ENCODE results near the gene AQP6. TPM values are rescaled to one million over a fixed set of nuclear protein-coding genes. Genes with fewer than 3 reads are reported as not detected.

AQP6 gene
- total RNA-seq, 1 donor from 2014 or later = 0.27 TPM

DNA sequence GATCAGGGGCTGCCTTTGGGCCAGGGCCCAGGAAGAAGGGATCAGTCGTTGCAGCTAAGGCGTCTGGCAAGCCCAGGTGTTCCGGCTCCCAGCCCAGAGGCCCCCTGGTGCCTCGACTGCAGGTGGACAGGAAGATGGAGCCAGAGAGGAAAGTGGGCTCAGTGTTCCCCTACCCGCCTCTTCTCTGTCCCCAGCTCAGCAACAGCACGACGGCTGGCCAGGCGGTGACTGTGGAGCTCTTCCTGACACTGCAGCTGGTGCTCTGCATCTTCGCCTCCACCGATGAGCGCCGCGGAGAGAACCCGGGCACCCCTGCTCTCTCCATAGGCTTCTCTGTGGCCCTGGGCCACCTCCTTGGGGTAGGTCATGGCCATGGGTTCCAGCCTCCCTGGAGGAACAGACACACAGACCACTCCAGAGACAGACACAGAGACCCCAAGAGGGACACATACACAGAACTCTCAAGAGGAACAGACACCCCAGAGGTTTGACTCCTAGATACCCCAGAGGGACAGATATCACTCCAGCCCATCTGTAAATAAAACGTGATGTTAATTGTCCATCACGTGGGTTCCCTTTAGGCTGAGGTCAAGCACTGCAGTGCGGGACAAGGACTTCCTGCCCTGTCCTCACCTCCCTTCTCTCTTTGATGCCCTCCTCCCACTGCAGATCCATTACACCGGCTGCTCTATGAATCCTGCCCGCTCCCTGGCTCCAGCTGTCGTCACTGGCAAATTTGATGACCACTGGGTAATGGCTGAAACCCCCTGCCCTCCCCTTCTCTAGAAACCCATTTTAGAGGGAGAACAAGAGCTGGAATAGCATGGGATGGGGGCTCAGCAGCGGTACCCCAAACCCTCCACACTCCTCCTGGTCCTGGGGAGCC, 18.5 kb upstream of the AQP6 start:
- no peak for DNase-seq (ENCODE audit: low spot score)
- intact Hi-C loops (cut with DNase I) = no loop called here
- ATAC-seq = no peak

DNA sequence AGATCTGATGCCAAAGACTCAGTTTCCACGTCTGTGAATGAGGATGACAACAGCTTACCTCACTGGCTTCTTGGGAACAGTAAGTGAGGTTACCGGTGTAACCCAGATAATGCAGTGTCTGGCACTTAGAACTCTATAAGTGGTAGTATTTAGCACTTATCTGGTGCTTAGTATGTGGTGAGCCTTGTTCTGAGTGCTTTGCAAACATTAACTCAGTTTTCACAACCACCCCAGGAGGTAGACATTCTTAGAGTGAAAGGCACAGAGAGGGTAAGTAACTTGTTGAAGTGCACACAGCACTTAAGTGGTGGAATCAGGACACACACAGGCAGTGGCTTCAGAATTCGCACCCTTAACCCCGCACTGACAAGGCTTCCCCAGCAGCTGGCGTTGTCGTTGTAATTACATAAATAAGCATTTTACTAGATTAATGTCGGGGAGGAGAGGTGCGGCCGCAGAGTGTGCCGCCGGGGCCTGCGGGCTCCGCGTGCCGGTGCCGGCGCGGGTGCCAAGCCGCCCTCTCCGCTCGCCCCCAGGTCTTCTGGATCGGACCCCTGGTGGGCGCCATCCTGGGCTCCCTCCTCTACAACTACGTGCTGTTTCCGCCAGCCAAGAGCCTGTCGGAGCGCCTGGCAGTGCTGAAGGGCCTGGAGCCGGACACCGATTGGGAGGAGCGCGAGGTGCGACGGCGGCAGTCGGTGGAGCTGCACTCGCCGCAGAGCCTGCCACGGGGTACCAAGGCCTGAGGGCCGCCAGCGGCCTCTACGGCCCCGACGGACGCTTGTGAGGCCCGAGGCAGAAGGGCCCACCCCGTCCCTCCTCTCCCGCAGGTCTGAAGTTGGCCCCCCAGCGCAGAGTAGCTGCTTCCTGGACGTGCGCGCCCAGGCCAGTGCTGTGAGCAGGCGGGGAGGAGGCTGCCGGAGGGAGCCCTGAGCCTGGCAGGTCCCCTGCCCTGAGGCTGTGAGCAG, 17.6 kb upstream of the AQP6 start:
- ATAC-seq = no peak
- intact Hi-C loops (cut with DNase I) = no loop called here
- no peak for DNase-seq (ENCODE audit: low spot score)

DNA sequence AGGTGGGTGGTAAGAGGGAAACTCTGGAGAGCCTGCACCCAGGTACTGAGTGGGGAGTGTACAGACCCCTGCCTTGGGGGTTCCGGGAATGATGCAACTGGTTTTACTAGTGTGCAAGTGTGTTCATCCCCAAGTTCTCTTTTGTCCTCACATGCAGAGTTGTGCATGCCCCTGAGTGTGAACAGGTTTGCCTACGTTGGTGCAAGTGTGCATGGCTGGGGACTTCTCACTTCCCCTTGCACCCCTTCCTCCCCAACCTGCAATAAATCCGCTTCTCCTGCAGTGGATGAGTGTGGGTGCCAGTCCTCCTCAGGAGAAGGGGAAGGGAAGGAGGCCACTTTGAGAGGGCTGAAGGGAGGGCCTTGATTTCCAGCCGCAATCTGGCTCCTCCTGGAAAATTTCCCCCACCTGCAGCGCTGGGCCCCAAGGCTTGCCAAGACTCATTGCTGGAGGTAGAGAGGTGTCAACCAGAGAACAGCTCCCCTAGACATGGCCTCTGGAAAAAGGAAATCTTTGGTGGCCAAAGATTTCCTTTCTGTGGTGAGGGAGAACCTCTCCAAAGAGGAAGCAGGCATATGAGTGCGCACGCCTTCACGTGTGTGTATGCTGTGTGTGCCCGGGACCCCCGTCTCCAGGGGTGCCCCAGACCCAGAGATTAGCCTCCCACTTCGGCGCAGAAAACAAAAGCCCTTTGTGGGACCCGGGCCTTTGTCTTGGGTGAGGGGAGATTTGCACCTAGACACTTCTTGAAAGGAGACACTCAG, 16.7 kb upstream of the AQP6 start:
- intact Hi-C loops (cut with DNase I) = no loop called here
- no peak for ATAC-seq
- DNase-seq (ENCODE audit: low spot score) = no peak

DNA sequence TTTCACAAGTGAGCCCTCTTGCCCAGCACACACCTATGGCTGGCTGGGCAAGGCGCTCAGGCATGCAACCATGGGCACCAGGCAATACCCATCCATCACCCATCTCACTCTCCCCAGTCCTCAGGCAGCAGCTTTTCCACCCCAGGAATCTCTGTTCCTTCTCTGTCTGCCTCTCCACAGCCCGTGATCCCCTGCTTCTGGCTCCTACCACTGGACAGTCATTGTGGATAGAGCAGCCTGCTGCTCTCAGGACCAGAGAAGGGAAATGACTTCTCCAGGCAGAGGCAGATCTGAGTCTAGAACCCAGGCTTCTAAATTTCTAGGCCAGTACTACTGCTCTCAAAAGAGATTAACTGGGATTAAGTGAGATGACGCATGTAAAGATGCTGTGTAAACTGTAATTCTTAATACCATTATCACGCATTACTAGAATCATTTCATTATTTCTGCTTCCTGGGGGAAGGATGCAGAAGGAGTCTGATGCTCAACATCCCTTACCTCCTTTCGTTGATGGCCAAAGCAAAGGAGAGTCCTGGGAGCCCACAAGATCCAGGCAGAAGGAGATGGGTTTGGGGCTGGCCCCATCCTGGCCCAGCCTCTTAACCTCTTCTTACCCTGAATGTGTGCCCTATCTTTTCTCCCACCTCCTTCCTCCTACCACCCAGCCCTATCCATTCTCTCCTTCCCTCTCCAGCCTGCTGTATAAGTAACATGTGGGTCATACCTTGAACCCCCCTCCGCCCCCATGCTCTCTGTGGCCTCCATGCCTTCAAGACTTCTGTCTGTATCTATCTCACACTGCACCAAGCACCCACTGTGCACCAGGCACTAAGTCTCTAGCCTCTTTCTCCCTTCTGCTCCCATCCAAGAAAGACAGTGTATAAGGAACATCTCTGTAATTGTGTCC, 15.8 kb upstream of the AQP6 start:
- no peak for DNase-seq (ENCODE audit: low spot score)

DNA sequence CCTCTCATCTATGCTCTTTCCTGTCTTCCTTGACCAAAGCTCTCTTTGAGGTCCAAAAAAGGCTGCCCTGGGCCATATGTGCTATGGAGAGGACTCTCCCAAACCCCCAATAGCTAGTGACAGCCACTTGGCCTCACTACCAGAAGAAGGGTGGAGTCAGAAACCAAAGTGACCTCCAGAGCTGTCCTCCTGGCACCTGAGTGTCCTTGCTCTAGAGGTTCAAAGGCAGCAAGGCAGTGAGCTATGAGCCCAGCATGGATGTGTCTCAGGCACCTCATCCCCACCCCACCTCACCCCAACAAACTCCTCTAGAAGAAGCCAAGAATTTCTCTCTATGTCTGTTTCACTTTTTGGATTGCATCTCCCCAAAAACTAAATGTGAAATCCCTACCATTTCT, 15.2 kb upstream of the AQP6 start:
- intact Hi-C loops (cut with DNase I) = no loop called here
- no peak for ATAC-seq
- DNase-seq (ENCODE audit: low spot score) = no peak

More for the DNA sequence above, 15.8 kb upstream of the AQP6 start:
- intact Hi-C loops (cut with DNase I) = no loop called here
- ATAC-seq = no peak

DNA sequence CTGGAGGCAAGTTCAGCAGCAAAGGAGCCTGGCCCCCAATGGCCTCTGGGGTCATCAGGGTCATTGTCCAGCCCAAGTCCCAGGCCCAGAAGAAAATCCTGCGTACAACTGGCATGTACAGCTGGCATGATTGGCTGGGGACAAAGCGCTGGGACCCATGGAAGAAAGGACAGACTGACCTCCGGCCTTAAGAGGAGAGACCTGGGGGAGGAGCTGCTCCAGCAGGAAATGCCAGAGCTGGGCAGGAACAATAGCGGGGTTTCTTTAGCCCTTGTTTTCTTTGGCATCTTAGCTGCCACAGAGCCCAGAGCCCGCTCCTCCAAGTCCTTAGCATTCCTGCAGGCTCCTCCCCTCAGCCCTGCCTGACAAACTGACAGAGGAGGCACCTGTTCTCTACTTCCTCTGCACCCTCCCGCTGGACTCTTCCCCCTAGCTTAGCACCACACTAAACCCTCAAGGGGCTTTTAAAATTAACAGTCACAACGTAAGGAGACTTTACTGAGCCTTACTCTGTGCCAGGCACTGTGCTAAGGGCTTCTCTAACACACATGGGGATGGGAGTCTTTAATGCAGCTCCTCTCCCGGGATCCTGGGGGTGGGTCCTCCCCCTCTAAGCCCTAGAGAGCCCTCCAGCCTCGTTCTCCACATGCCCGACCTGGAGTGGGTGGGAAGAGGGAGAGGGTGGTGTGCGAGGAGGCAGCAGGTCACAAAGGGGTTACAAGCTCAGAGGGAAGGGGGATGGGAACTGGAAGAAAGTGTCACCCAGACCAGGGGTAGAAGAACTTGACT, 12.9 kb upstream of the AQP6 start:
- intact Hi-C loops (cut with DNase I) = no loop called here
- DNase-seq (ENCODE audit: low spot score) = no peak
- ATAC-seq = no peak

DNA sequence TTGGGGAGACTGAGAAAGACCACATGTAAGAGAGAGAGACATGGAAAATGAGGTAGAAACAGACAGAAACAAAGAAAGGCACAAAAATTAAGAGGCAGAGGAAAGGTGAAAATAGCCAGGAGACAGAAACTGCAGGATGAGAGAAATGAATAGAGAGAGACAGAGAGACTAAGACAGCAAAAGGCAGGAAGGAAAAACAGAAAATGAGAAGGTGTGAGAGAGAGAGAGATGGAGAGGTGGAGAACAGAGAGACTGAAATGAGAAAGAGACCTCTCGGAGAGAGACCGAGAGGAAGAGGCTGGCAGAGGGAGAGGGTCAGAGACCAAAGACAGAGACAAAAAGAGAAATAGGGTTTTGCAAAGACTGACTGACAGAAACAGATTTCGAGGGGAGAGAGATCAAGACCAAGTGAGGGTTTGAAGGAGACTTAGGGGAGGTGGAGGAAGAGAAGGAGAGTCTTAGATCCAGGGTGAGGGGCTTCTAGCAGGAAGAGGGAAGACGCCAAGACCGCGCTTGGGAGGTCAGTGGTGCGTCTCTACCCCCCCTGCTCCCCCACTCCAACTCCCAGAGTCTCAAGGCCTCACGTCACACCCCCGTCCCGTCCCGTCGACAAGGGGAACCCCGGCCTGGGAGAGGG, 12.2 kb upstream of the AQP6 start:
- intact Hi-C loops (cut with DNase I) = no loop called here
- ATAC-seq (no peak), DNase-seq (ENCODE audit: low spot score) (no peak)

DNA sequence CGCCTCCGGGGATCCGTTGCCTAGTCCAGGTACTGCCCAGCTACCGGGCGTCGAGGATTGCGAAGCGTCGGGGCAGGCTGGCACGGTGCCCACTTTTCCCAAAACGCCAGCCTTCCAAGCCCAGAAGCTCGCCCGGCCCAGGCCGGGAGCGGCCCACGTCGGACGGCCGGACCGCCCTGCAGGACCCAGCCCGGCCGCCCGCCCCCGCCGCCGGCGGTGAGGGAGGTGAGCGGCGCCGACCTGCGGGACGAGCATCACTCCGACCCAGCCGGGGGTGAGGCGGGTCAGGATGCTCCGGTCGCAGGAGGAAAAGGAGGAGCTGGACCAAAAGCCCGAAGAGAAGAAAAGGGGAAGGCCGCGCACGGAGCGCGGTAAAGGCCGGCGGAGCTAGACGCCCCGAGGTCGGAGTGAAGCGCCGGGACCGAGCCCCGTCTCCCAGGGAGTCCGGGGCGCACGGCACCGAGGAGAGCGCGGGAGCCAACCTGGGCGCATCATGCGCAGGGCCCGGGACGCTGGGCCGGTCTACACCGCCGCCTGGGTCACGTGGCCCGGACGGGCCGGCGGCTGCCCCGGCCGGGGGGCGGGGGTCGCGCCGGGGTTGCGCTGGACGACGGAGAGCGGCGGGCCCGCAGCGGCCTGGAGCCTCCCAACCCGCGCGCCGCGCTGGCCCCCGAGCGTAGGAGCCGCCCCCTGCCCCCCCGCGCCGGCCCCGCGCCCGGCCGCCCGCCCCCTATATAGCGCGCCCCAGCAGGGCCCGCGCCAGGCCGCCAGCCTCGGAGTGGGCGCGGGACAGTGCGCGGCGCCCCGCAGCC, 11.4 kb upstream of the AQP6 start, which contains the start of gene AQP5:
Gene AQP5, plus strand, starts transcription at position 762 of the 812 bp plus-strand sequence. CDS start 146 bp downstream, outside the sequence.
- ATAC-seq (peak; percentile 13), DNase-seq (ENCODE audit: low spot score) (no peak)
- intact Hi-C loops (cut with DNase I) = no loop called here

DNA sequence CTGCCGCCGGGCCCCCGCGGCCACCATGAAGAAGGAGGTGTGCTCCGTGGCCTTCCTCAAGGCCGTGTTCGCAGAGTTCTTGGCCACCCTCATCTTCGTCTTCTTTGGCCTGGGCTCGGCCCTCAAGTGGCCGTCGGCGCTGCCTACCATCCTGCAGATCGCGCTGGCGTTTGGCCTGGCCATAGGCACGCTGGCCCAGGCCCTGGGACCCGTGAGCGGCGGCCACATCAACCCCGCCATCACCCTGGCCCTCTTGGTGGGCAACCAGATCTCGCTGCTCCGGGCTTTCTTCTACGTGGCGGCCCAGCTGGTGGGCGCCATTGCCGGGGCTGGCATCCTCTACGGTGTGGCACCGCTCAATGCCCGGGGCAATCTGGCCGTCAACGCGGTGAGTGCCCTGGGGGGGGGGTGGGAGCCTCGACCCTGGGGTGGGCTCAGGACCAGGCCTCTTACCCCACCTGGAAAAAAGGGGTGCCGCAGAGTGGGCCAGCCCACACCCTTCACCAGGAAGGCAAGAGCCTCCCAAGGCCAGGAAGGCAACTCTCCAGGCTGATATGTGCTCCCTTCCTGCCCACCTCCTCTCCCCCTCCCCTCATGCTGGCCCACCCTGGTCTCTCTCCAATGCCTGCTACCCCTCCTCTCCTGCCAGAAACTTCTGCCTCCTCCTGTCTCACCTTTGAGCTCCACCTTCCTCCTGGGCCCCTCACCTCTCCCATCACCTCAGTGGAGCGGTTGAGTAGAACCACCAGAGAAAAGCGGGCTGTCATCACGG, 10.6 kb upstream of the AQP6 start:
- intact Hi-C loops (cut with DNase I) = no loop called here

DNA sequence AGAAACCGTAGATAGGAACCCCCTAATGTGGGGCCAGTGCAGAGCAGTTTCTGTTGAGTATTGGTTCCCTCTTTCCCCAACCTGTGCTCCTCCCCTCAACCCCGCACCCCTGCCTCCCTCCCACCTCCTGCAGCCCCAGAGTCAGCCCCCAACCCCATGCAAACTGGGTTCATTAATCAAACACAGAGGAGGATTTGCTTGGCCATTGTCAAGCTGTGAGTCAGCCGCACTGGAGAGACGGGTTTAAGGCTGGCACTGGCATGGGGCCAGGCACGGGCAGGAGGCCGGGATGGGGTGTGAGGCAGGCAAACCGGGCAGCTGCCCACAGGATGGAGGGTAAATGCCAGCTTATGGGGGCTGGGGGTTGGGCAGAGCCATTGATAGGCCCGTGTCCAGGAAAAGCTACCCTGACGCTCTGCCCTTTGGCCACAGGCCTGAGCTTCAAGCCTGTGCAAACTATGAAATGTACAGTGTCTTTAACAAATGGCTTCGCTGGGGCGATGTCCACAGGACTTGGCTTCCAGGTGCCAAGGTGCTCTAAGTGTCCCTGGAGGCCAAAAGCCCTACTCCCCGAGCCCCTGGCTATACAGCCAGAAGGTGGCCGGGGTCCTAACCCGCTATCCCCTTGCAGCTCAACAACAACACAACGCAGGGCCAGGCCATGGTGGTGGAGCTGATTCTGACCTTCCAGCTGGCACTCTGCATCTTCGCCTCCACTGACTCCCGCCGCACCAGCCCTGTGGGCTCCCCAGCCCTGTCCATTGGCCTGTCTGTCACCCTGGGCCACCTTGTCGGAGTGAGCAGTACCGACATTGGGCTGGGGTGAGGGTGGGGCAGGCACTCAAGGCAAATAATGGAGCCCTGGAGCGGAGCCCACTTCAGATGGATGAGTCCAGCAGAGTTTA, 9.6 kb upstream of the AQP6 start:
- peak; percentile 72 for DNase-seq (ENCODE audit: low spot score)
- no peak for ATAC-seq
- intact Hi-C loops (cut with DNase I) = no loop called here

More for the DNA sequence above, 10.6 kb upstream of the AQP6 start:
- ATAC-seq (no peak), DNase-seq (ENCODE audit: low spot score) (no peak)

DNA sequence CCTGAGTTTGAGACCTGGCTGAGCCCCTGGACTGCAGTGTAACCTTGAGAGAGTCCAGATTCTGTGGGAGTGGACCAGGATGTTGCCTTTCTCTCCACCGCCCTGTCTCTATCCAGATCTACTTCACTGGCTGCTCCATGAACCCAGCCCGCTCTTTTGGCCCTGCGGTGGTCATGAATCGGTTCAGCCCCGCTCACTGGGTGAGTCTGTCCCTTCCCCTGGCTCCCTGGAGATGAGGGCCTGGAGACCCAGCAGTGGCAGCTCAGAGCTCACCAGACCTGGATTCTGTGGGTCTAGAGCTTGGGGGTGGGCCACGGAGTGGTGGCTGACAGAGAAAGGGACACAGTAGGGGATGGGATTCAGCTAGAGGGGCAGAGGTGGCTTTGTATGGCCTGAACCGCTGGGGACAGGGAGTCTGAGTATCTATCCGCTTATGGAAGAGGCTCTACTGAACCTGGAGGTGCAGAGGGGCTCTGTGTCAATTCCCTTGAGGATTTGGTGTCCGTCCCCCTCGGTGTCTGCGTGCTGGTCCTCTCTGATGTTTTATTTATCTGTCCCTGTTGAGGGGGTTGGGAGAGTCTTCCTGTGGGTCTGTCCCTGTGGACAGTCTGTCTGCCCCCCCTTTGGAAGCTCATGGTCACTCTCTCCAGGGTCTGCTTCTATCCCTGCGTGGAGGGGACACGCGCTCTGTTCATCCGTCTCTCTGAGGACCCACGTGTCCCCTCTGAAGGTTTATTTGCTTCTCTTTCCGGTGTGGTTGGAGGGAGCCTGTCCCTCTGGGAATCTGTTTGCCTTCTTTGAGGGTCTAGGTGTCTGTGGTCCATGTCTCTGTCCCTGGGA, 8.6 kb upstream of the AQP6 start:
- DNase-seq (ENCODE audit: low spot score) (no peak), ATAC-seq (no peak)
- intact Hi-C loops (cut with DNase I) = no loop called here

DNA sequence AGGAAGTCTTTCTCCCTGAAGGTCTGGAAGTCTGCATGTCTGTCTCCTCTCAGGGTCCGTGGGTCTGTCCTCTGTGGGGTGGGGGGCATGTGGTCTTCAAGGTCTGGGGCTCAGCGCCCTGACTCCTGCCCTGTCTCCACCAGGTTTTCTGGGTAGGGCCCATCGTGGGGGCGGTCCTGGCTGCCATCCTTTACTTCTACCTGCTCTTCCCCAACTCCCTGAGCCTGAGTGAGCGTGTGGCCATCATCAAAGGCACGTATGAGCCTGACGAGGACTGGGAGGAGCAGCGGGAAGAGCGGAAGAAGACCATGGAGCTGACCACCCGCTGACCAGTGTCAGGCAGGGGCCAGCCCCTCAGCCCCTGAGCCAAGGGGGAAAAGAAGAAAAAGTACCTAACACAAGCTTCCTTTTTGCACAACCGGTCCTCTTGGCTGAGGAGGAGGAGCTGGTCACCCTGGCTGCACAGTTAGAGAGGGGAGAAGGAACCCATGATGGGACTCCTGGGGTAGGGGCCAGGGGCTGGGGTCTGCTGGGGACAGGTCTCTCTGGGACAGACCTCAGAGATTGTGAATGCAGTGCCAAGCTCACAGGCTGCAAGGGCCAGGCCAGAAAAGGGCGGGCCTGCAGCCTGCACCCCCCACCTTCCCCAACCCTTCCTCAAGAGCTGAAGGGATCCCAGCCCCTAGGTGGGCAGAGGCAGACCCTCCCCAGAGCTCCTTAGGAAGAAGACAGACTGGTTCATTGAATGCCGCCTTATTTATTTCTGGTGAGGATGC, 7.7 kb upstream of the AQP6 start:
- ATAC-seq (no peak), DNase-seq (ENCODE audit: low spot score) (no peak)

DNA sequence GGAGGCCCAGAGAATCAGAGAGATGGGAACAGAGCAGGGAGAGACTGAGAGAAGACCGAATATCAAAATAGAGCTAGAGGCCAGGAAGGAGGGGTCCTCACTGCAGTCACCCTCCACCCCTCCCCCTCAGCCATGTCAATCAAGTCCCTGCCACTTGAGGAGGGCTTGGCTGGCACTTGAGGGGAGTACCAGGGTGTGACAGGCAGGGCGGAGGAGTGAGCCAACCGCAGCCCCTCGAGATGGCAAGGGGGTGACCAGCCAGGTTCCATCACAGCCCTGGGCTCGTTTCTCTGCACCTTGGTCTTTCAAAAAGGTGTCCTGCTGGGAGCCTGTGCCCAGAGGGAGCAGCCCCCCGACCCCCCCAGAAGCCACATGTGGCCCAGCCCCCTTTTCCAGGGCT, 6.9 kb upstream of the AQP6 start:
- intact Hi-C loops (cut with DNase I) = no loop called here
- ATAC-seq (no peak), DNase-seq (ENCODE audit: low spot score) (no peak)

More for the DNA sequence above, 7.7 kb upstream of the AQP6 start:
- intact Hi-C loops (cut with DNase I) = no loop called here
